Upper lobe of left lung (tissue), 6 donors: ENCODE measurements around the gene VPS13D. TPM values are rescaled to one million over a fixed set of nuclear protein-coding genes. Genes with fewer than 3 reads are reported as not detected.
A peak's percentile ranks its signal among the peaks of the same experiment; 100 is the strongest.

Experiments
- ATAC-seq, 2 donors: fragments of 200-7000 bp; cut with Tn5 transposase; one replicate each; pipeline ENCODE4 v1.9.1; 2022; ENCODE audit warnings: mild to moderate bottlenecking in 2 of 2, moderate library complexity in 2 of 2; ENCODE audit not compliant: low FRiP score in 2 of 2
- DNase-seq, 2 donors: peaks; one replicate each; pipeline ENCODE4 v3.0.0-alpha.2; 2019 to 2020
- H3K27ac ChIP-seq, 4 donors: fragments of 200-600 bp; sonication (generic); one replicate each; pipeline ENCODE4 v1.5.1; 2016 to 2019
- H3K27me3 ChIP-seq, 4 donors: fragments of 200-600 bp; sonication (generic); one replicate each; pipeline ENCODE4 v1.5.1; 2017 to 2019
- H3K36me3 ChIP-seq, 4 donors: fragments of 200-600 bp; sonication (generic); one replicate each; pipeline ENCODE4 v1.5.1; 2016 to 2019
- H3K4me1 ChIP-seq, 4 donors: fragments of 200-600 bp; sonication (generic); one replicate each; pipeline ENCODE4 v1.5.1; 2018 to 2019
- H3K4me3 ChIP-seq, 4 donors: fragments of 200-600 bp; sonication (generic); one replicate each; pipeline ENCODE4 v1.5.1; 2017 to 2019; ENCODE audit warnings: mild to moderate bottlenecking in 2 of 4, moderate library complexity in 1 of 4
- H3K9me3 ChIP-seq, 4 donors: fragments of 200-600 bp; sonication (generic); one replicate each; pipeline ENCODE4 v1.5.1; 2018 to 2019
- CTCF ChIP-seq, 6 experiments: fragments of 450-650 bp in 4 of 6; fragments of 200-600 bp in 2 of 6; sonication (generic) in 2 of 6; IDR thresholded peaks; one replicate each; pipeline ENCODE4 v1.5.1; 2016 to 2019; ENCODE audit warnings: antibody characterized with exemption in 6 of 6
- EP300 ChIP-seq, 4 donors: sonication (generic); formaldehyde crosslinking; IDR thresholded peaks; one replicate each; pipeline ENCODE4 v1.5.1; 2017; ENCODE audit warnings: antibody characterized with exemption in 4 of 4, control low read depth in 2 of 4
- POLR2A ChIP-seq, 4 donors: fragments of 450-650 bp; IDR thresholded peaks; one replicate each; pipeline ENCODE4 v1.5.1; 2016 to 2017; ENCODE audit warnings: antibody characterized with exemption in 4 of 4, mild to moderate bottlenecking in 2 of 4
- POLR2AphosphoS5 ChIP-seq, 2 donors: sonication (generic); formaldehyde crosslinking; IDR thresholded peaks; one replicate each; pipeline ENCODE4 v1.5.1; 2017; ENCODE audit warnings: antibody characterized with exemption in 2 of 2
- WGBS, 2 donors: methylation state at CpG; one replicate each; pipeline ENCODE4 v1.1.5; 2017 to 2018; 5-methylcytosine and 5-hydroxymethylcytosine counted together
- total RNA-seq, 6 donors: library from RNA; depleted of rRNA in 4 of 6; stranded (reverse); fragments of >200 nt in 4 of 6; gene quantifications; one replicate each; pipeline versions ENCODE4 v1.1.0 to v1.2.1, GENCODE V29; 2016 to 2021
- donor health status: DM: no; HTN: no; CAD: no; lungs with moderate emphysema.
- donor health status: DM: no; HTN: yes; CAD: no; lungs with severe emphysema.

The VPS13D gene
- total RNA-seq, 6 donors from 2014 or later, result 54.9 to 181 (median 87.9) TPM

GRCh38 chr1:12202577-12202976, 27.3 kb upstream of the VPS13D start:
- WGBS, 2 donors, result 89 to 96% methylated on average over 4 of the region's 4 CpGs
- TF ChIP-seq POLR2A (IDR thresholded peaks at IDR 0.05) (no peak), POLR2AphosphoS5 (IDR thresholded peaks at IDR 0.05) (no peak), CTCF (IDR thresholded peaks at IDR 0.05) (no peak), EP300 (IDR thresholded peaks at IDR 0.05) (no peak)
- no peaks in the 10 kb centered on the region for H3K27me3 ChIP-seq
- H3K9me3 ChIP-seq, result no peaks in the 10 kb centered on the region
- no peak overlapping the region for H3K27ac ChIP-seq
- peaks cover 8 to 75% (median 41%) of the 10 kb centered on the region in 4 donors for H3K36me3 ChIP-seq
- H3K4me3 ChIP-seq, result no peak overlapping the region
- no peaks in the 10 kb centered on the region for H3K4me1 ChIP-seq
- ATAC-seq, result no peak
- DNase-seq, result no peak

- Histone ChIP-seq H3K27ac (no peak overlapping the region), H3K36me3 (peaks cover 8 to 75% (median 41%) of the 10 kb centered on the region in 4 donors), H3K27me3 (no peaks in the 10 kb centered on the region), H3K4me3 (no peak overlapping the region), H3K9me3 (no peaks in the 10 kb centered on the region), H3K4me1 (peaks cover 0 to 2% (median under 1%) of the 10 kb centered on the region in 4 donors)
- ATAC-seq, result no peak
- DNase-seq, result no peak
- WGBS, 2 donors, result 90 to 91% methylated on average over 20 of the region's 20 CpGs
- TF ChIP-seq POLR2AphosphoS5 (IDR thresholded peaks at IDR 0.05) (no peak), POLR2A (IDR thresholded peaks at IDR 0.05) (no peak), EP300 (IDR thresholded peaks at IDR 0.05) (no peak), CTCF (IDR thresholded peaks at IDR 0.05) (no peak)
Observed at GRCh38 chr1:12203216-12204007, 26.4 kb upstream of the VPS13D start.

GRCh38 chr1:12204140-12204539, 25.7 kb upstream of the VPS13D start:
- Histone ChIP-seq H3K27me3 (no peaks in the 10 kb centered on the region), H3K36me3 (peaks cover 8 to 70% (median 41%) of the 10 kb centered on the region in 4 donors), H3K4me3 (no peak overlapping the region), H3K9me3 (no peaks in the 10 kb centered on the region), H3K27ac (no peak overlapping the region), H3K4me1 (peaks cover 0 to 9% (median 7%) of the 10 kb centered on the region in 4 donors)
- no peak for TF ChIP-seq POLR2A (IDR thresholded peaks at IDR 0.05)
- ATAC-seq (no peak), DNase-seq (no peak)
- WGBS, 2 donors, result 87 to 88% methylated on average over 7 of the region's 7 CpGs

- Histone ChIP-seq H3K27me3 (no peaks in the 10 kb centered on the region), H3K9me3 (no peaks in the 10 kb centered on the region), H3K36me3 (peaks cover 8 to 64% (median 39%) of the 10 kb centered on the region in 4 donors), H3K27ac (peak overlapping the region in 1 of 4 donors; percentile 21), H3K4me1 (peaks cover 0 to 13% (median 11%) of the 10 kb centered on the region in 4 donors), H3K4me3 (no peak overlapping the region)
- ATAC-seq (no peak), DNase-seq (no peak)
- no peak for TF ChIP-seq EP300 (IDR thresholded peaks at IDR 0.05)
- no peak for TF ChIP-seq CTCF (IDR thresholded peaks at IDR 0.05)
- no peak for TF ChIP-seq POLR2AphosphoS5 (IDR thresholded peaks at IDR 0.05)
- no peak for TF ChIP-seq POLR2A (IDR thresholded peaks at IDR 0.05)
- WGBS, 2 donors, result 89 to 93% methylated on average over 7 of the region's 7 CpGs
Observed at GRCh38 chr1:12204754-12205658, 24.8 kb upstream of the VPS13D start.

- H3K27ac ChIP-seq, result peak overlapping the region in 1 of 4 donors; percentile 7
- 90 to 95% methylated on average over 5 of the region's 5 CpGs for WGBS, 2 donors
- no peak overlapping the region for H3K4me3 ChIP-seq
- H3K36me3 ChIP-seq, result peaks cover 8 to 53% (median 30%) of the 10 kb centered on the region in 4 donors
- DNase-seq (no peak), ATAC-seq (no peak)
- TF ChIP-seq EP300 (IDR thresholded peaks at IDR 0.05), result no peak
- no peak for TF ChIP-seq POLR2A (IDR thresholded peaks at IDR 0.05)
- TF ChIP-seq POLR2AphosphoS5 (IDR thresholded peaks at IDR 0.05), result no peak
- TF ChIP-seq CTCF (IDR thresholded peaks at IDR 0.05), result no peak
- peaks cover 0 to 13% (median 11%) of the 10 kb centered on the region in 4 donors for H3K4me1 ChIP-seq
- H3K27me3 ChIP-seq, result no peaks in the 10 kb centered on the region
- H3K9me3 ChIP-seq, result no peaks in the 10 kb centered on the region
Observed at GRCh38 chr1:12206238-12206637, 23.6 kb upstream of the VPS13D start.
